Measurements from ENCODE around the gene OTOS. TPM values are rescaled to one million over a fixed set of nuclear protein-coding genes. Genes with fewer than 3 reads are reported as not detected.
A peak's percentile ranks its signal among the peaks of the same experiment; 100 is the strongest.

OTOS gene
- total RNA-seq, 1 donor from 2014 or later: not detected

DNA sequence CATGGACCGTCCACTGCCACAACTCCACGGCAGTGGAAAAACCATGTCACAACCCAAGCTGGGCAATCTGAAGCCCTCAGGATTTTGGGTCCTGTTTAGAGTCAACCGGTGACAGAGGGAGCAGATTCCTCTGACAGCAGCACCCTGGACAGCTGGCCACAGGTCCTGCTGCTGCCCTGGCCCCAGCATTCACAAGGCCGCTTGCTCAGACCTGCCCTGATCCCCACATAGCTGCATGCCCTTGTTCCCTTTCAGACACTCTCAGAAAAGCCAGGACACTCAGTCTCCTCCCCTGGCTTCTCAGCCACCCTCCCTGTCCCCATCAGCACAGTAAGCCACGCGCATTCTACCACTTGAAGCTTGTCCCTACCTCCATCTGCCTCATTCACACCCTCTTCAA is 6.0 kb downstream of the OTOS start:
- Histone ChIP-seq H3K9me3 (no peaks in the 10 kb centered on the region), H3K4me3 (no peak overlapping the region), H3K36me3 (peaks cover 38 to 45% of the 10 kb centered on the region in 2 donors), H3K27ac (no peak overlapping the region), H3K4me1 (peaks cover 5 to 11% of the 10 kb centered on the region in 2 donors), H3K27me3 (no peaks in the 10 kb centered on the region)
- TF ChIP-seq, protein P1, sequence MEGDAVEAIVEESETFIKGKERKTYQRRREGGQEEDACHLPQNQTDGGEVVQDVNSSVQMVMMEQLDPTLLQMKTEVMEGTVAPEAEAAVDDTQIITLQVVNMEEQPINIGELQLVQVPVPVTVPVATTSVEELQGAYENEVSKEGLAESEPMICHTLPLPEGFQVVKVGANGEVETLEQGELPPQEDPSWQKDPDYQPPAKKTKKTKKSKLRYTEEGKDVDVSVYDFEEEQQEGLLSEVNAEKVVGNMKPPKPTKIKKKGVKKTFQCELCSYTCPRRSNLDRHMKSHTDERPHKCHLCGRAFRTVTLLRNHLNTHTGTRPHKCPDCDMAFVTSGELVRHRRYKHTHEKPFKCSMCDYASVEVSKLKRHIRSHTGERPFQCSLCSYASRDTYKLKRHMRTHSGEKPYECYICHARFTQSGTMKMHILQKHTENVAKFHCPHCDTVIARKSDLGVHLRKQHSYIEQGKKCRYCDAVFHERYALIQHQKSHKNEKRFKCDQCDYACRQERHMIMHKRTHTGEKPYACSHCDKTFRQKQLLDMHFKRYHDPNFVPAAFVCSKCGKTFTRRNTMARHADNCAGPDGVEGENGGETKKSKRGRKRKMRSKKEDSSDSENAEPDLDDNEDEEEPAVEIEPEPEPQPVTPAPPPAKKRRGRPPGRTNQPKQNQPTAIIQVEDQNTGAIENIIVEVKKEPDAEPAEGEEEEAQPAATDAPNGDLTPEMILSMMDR (IDR thresholded peaks at IDR 0.05): no peak
- intact Hi-C loops (cut with DNase I): no loop called here
- peak in 1 of 2 donors; percentile 50 for DNase-seq (ENCODE audit: low spot score in 2 of 2)

DNA sequence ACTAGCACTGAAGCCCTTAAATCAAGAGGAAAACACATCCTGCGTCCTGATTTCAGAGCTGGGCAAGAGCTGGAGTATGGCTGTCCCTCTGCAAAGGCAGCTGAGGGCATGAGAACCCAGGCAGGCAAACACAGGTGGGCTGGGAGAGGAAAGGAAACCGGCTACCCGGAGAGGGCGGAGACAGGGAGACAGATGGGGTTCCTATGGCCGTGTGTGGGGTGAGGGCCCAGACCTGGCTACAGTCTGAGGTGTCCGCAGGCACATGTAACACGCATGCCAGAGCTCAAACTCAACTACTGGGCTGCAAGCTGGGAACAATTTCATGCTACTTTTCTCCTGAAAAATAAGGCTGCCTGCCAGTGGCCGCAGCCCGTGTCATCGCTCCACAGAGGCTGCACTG is 7.1 kb downstream of the OTOS start:
- Histone ChIP-seq H3K4me3 (no peak overlapping the region), H3K9me3 (no peaks in the 10 kb centered on the region), H3K27me3 (no peaks in the 10 kb centered on the region), H3K27ac (no peak overlapping the region), H3K4me1 (peaks cover 5 to 11% of the 10 kb centered on the region in 2 donors), H3K36me3 (peaks cover 42 to 54% of the 10 kb centered on the region in 2 donors)
- TF ChIP-seq, protein P1 (IDR thresholded peaks at IDR 0.05): no peak
- intact Hi-C loops (cut with DNase I): no loop called here
- peak in 1 of 2 donors; percentile 28 for DNase-seq (ENCODE audit: low spot score in 2 of 2)

GRCh38 chr2:240132651-240132980 is 7.8 kb downstream of the OTOS start:
- no peak for DNase-seq (ENCODE audit: low spot score in 2 of 2)
- TF ChIP-seq, protein P1 (IDR thresholded peaks at IDR 0.05): no peak
- no peak overlapping the region for H3K4me3 ChIP-seq
- H3K36me3 ChIP-seq: peaks cover 50 to 62% of the 10 kb centered on the region in 2 donors
- no peak overlapping the region for H3K27ac ChIP-seq
- H3K4me1 ChIP-seq: peaks cover 5 to 11% of the 10 kb centered on the region in 2 donors
- H3K9me3 ChIP-seq: no peaks in the 10 kb centered on the region
- no peaks in the 10 kb centered on the region for H3K27me3 ChIP-seq
- intact Hi-C loops (cut with DNase I): no loop called here

DNA sequence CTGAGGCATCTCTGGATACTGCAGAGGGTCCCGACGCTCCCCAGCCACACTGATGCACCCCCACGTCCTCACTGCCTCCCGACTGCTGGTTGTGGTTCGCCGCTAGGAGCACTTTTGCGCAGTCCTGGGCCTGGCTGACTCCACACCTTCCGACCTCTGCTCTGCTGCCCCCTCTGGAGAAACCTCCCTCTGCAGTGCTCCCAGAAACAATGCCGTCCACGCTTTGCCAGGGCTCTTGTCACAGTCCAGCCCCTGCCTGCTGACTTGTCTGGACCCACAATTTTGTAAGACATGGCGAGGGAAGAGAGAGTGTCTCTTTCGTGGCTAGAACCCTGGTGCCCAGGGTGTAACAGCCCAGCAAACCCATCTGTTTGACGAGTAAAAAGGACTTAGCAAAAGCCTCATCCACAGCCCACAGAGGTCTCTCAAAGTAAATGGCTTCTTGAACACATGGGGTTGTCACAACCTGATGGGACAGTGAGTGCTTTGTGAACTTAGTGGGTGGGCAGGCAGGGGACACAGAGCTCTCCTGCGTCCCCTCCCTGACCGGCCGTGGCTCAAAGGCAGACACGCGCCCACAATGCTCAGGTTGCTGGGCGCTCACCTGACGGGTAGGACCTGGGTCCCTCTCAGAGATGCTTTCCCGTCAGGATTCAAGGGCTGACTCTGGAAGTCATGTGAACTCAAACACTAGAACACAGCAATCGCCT is 8.4 kb downstream of the OTOS start:
- no peaks in the 10 kb centered on the region for H3K9me3 ChIP-seq
- intact Hi-C loops (cut with DNase I): no loop called here
- TF ChIP-seq, protein P1 (IDR thresholded peaks at IDR 0.05): no peak
- H3K4me1 ChIP-seq: peaks cover 5 to 11% of the 10 kb centered on the region in 2 donors
- H3K27ac ChIP-seq: no peak overlapping the region
- DNase-seq (ENCODE audit: low spot score in 2 of 2): peak in 1 of 2 donors; percentile 54
- peaks cover 52 to 67% of the 10 kb centered on the region in 2 donors for H3K36me3 ChIP-seq
- H3K4me3 ChIP-seq: no peak overlapping the region
- H3K27me3 ChIP-seq: no peaks in the 10 kb centered on the region

- peaks cover 52 to 74% of the 10 kb centered on the region in 2 donors for H3K36me3 ChIP-seq
- no peaks in the 10 kb centered on the region for H3K27me3 ChIP-seq
- TF ChIP-seq, protein P1 (IDR thresholded peaks at IDR 0.05): no peak
- no peak overlapping the region for H3K27ac ChIP-seq
- H3K4me1 ChIP-seq: peaks cover 5 to 8% of the 10 kb centered on the region in 2 donors
- DNase-seq (ENCODE audit: low spot score in 2 of 2): no peak
- intact Hi-C loops (cut with DNase I): no loop called here
- no peaks in the 10 kb centered on the region for H3K9me3 ChIP-seq
- H3K4me3 ChIP-seq: no peak overlapping the region
These were observed 9.2 kb downstream of the OTOS start for GRCh38 chr2:240131296-240131695.
